Neuronal stem cell (in vitro differentiated cells): ENCODE data around the gene OCA2.

Source experiments
- DNase-seq: peaks from one replicate; pipeline ENCODE4 v3.0.0-alpha.2; 2013; ENCODE audit warnings: low spot score
- H2AFZ ChIP-seq: one replicate; pipeline ENCODE4 v1.6.1; 2013; ENCODE audit warnings: mild to moderate bottlenecking, low read length, inconsistent platforms
- H2AK5ac ChIP-seq: 2 replicates; pipeline ENCODE4 v1.6.1; 2013; ENCODE audit warnings: low read depth, mild to moderate bottlenecking, inconsistent platforms, low read length, moderate library complexity, mixed read lengths
- H2BK120ac ChIP-seq: 2 replicates; pipeline ENCODE4 v1.6.1; 2013; ENCODE audit warnings: low read depth, mild to moderate bottlenecking, inconsistent platforms, low read length, moderate library complexity, mixed read lengths
- H2BK12ac ChIP-seq: one replicate; pipeline ENCODE4 v1.6.1; 2013; ENCODE audit warnings: low read length, inconsistent platforms
- H2BK15ac ChIP-seq: 2 replicates; pipeline ENCODE4 v1.6.1; 2013; ENCODE audit warnings: mild to moderate bottlenecking, low read length, inconsistent platforms, mixed read lengths
- H2BK5ac ChIP-seq: one replicate; pipeline ENCODE4 v1.6.1; 2013; ENCODE audit warnings: inconsistent platforms, mild to moderate bottlenecking, low read length, moderate library complexity
- H3K14ac ChIP-seq: one replicate; pipeline ENCODE4 v1.6.1; 2013; ENCODE audit warnings: low read length, inconsistent platforms
- H3K18ac ChIP-seq: 2 replicates; pipeline ENCODE4 v1.6.1; 2013; ENCODE audit warnings: low read length, inconsistent platforms
- H3K23ac ChIP-seq: 2 replicates; pipeline ENCODE4 v1.6.1; 2013; ENCODE audit warnings: low read depth, mild to moderate bottlenecking, mixed read lengths, low read length, inconsistent platforms; ENCODE audit not compliant: poor library complexity
- H3K27ac ChIP-seq: replicated peaks from 3 replicates; pipeline ENCODE4 v1.5.1; 2013; ENCODE audit warnings: low read length, inconsistent platforms
- H3K27me3 ChIP-seq, 3 experiments: 2 replicates each; pipeline ENCODE4 v1.6.1; 2013; ENCODE audit warnings: low read length in 3 of 3, mild to moderate bottlenecking in 2 of 3, inconsistent platforms in 1 of 3, low read depth in 1 of 3, mixed read lengths in 1 of 3, moderate library complexity in 1 of 3; ENCODE audit not compliant: control insufficient read depth in 3 of 3, insufficient read depth in 3 of 3
- H3K36me3 ChIP-seq, 2 donors: replicated peaks in 1 of 2; 2 replicates each; pipeline ENCODE4 v1.6.1; 2013; ENCODE audit warnings: low read length in 2 of 2; ENCODE audit not compliant: control insufficient read depth in 2 of 2, insufficient read depth in 2 of 2
- H3K4ac ChIP-seq: 2 replicates; pipeline ENCODE4 v1.6.1; 2013; ENCODE audit warnings: inconsistent platforms, mild to moderate bottlenecking, low read length, moderate library complexity
- H3K4me1 ChIP-seq, 2 donors: 1 replicate in 1 of 2; 2 replicates in 1 of 2; pipeline ENCODE4 v1.6.1; 2013; ENCODE audit warnings: low read length in 2 of 2, low read depth in 1 of 2; ENCODE audit not compliant: control insufficient read depth in 2 of 2, insufficient read depth in 1 of 2
- H3K4me2 ChIP-seq: one replicate; pipeline ENCODE4 v1.6.1; 2013; ENCODE audit warnings: mild to moderate bottlenecking, low read length, inconsistent platforms; ENCODE audit not compliant: insufficient read depth, poor library complexity, severe bottlenecking
- H3K4me3 ChIP-seq, 2 donors: 2 replicates each; pipeline ENCODE4 v1.5.1; 2013; ENCODE audit warnings: low read length in 2 of 2, mild to moderate bottlenecking in 2 of 2, inconsistent platforms in 1 of 2, moderate library complexity in 1 of 2
- H3K79me1 ChIP-seq: one replicate; pipeline ENCODE4 v1.6.1; 2013; ENCODE audit warnings: low read depth, mild to moderate bottlenecking, inconsistent platforms, low read length, moderate library complexity
- H3K9ac ChIP-seq: one replicate; pipeline ENCODE4 v1.6.1; 2013; ENCODE audit warnings: mild to moderate bottlenecking, low read depth, low read length, inconsistent platforms; ENCODE audit not compliant: poor library complexity
- H3K9me3 ChIP-seq, 2 donors: replicated peaks in 1 of 2; 2 replicates each; pipeline versions ENCODE3 to v1.6.1; 2013; ENCODE audit warnings: low read length in 2 of 2, mild to moderate bottlenecking in 2 of 2, inconsistent platforms in 1 of 2, low read depth in 1 of 2, mixed read lengths in 1 of 2, moderate library complexity in 1 of 2; ENCODE audit not compliant: control insufficient read depth in 2 of 2, insufficient read depth in 1 of 2
- H4K8ac ChIP-seq: one replicate; pipeline ENCODE4 v1.6.1; 2013; ENCODE audit warnings: low read depth, mild to moderate bottlenecking, inconsistent platforms, low read length, moderate library complexity
- H4K91ac ChIP-seq: one replicate; pipeline ENCODE4 v1.6.1; 2013; ENCODE audit warnings: low read length, low read depth, mild to moderate bottlenecking, inconsistent platforms; ENCODE audit not compliant: poor library complexity
- WGBS, 2 donors: extraction: QIAGEN DNeasy Blood & Tissue Kit; methylation state at CpG; one replicate each; pipeline ENCODE4 v1.1.7; 2013; ENCODE audit warnings: missing lambda C conversion rate in 2 of 2, mixed read lengths in 1 of 2; ENCODE audit not compliant: insufficient read length in 2 of 2, insufficient replicate concordance in 1 of 2; ENCODE audit errors: extremely low coverage in 2 of 2; 5-methylcytosine and 5-hydroxymethylcytosine counted together

The OCA2 gene

GRCh38 chr15:28030801-28031200 is 68.3 kb downstream of the OCA2 start:
- H3K4me1 ChIP-seq = peaks cover 0 to 2% of the 10 kb centered on the region in 2 donors
- H3K36me3 ChIP-seq = no peaks in the 10 kb centered on the region
- no peak overlapping the region for H4K91ac ChIP-seq
- no peak overlapping the region for H2AK5ac ChIP-seq
- no peak overlapping the region for H2BK120ac ChIP-seq
- H3K79me1 ChIP-seq = no peaks in the 10 kb centered on the region
- no peak overlapping the region for H2BK5ac ChIP-seq
- no CpG with 5 or more reads among the region's 2 CpGs for whole genome bisulfite sequencing, 2 donors
- H3K27ac ChIP-seq = no peak overlapping the region
- no peak overlapping the region for H3K4me2 ChIP-seq
- H3K4me3 ChIP-seq = no peak overlapping the region
- H3K18ac ChIP-seq = no peak overlapping the region
- no peak overlapping the region for H2BK12ac ChIP-seq
- no peak for DNase-seq
- no peak overlapping the region for H2BK15ac ChIP-seq
- H3K9ac ChIP-seq = no peak overlapping the region
- no peak overlapping the region for H4K8ac ChIP-seq
- no peak overlapping the region for H3K4ac ChIP-seq
- H3K14ac ChIP-seq = no peak overlapping the region
- no peak overlapping the region for H2AFZ ChIP-seq
- no peak overlapping the region for H3K23ac ChIP-seq
- no peaks in the 10 kb centered on the region for H3K9me3 ChIP-seq
- no peaks in the 10 kb centered on the region for H3K27me3 ChIP-seq

GRCh38 chr15:28027714-28028076 is 71.4 kb downstream of the OCA2 start:
- peaks cover 0 to 2% of the 10 kb centered on the region in 2 donors for H3K4me1 ChIP-seq
- H3K27me3 ChIP-seq = peaks cover 0 to 17% (median 0%) of the 10 kb centered on the region in 3 experiments
- no peak overlapping the region for H2BK120ac ChIP-seq
- no CpG with 5 or more reads among the region's 12 CpGs for WGBS, 2 donors
- H3K18ac ChIP-seq = no peak overlapping the region
- no peak overlapping the region for H2BK5ac ChIP-seq
- H2AK5ac ChIP-seq = no peak overlapping the region
- no peak overlapping the region for H2BK12ac ChIP-seq
- no peak overlapping the region for H2BK15ac ChIP-seq
- no peaks in the 10 kb centered on the region for H3K36me3 ChIP-seq
- H3K9ac ChIP-seq = no peak overlapping the region
- H3K4me3 ChIP-seq = no peak overlapping the region
- no peaks in the 10 kb centered on the region for H3K9me3 ChIP-seq
- H3K79me1 ChIP-seq = no peaks in the 10 kb centered on the region
- no peak overlapping the region for H3K23ac ChIP-seq
- H3K14ac ChIP-seq = no peak overlapping the region
- no peak overlapping the region for H4K91ac ChIP-seq
- no peak overlapping the region for H2AFZ ChIP-seq
- no peak overlapping the region for H3K27ac ChIP-seq
- H3K4ac ChIP-seq = no peak overlapping the region
- no peak overlapping the region for H3K4me2 ChIP-seq
- H4K8ac ChIP-seq = no peak overlapping the region
- DNase-seq = no peak

DNA sequence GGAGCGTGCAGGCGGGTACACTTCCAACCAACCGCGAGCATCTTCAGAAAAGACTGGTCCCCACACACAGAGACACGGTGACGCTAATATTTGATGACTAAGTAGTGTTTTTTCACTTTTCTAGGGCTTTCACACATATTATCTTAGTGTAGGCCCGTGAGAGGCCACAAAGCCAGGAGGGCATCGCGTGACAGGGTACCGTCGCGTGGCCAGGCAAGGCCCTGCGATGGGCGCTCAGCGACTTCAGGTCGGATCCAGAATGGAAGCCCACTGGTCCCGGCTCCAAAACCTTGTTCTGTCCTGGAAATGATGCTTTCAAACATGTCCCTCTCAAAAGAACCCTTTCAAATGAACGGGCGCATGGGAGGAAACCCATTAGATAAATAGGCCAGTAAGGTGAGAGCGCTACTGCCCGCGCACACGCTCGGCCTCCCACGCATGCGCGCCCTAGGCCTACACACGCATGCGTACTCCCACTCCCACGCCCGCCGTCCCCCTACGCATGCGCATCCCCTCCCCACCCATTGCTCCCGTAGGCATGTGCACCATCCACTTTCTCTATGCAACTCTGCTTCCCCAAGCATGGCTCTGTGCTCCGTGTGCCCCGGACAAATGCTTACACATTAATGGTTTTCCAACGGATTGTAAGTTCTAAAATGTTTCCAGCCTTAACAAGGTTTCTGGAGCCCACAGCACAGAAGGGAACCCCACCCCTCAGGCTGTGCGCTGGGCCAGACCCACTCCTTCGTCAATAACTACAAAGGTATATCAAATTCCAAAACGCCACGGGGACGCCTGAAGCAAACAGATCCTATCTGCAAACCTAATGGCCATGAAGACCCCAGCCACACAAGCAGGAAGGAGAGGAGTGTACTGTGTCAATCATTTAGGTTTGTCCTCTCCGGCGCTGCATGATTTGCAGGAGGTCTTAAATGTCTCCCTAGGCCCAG is 72.1 kb downstream of the OCA2 start:
- Histone ChIP-seq H2BK15ac (no peak overlapping the region), H3K4me1 (peaks cover 0 to 2% of the 10 kb centered on the region in 2 donors), H3K4me2 (no peak overlapping the region), H3K4me3 (no peak overlapping the region), H3K27ac (no peak overlapping the region), H2BK5ac (no peak overlapping the region), H3K36me3 (no peaks in the 10 kb centered on the region), H4K8ac (no peak overlapping the region), H3K14ac (no peak overlapping the region), H3K27me3 (peaks cover 0 to 17% (median 0%) of the 10 kb centered on the region in 3 experiments), H3K23ac (peak overlapping the region; percentile 47), H3K79me1 (no peaks in the 10 kb centered on the region), H2AK5ac (no peak overlapping the region), H3K9me3 (no peaks in the 10 kb centered on the region), H3K9ac (no peak overlapping the region), H3K18ac (peak overlapping the region; percentile 63), H2AFZ (no peak overlapping the region), H3K4ac (no peak overlapping the region), H2BK12ac (no peak overlapping the region), H4K91ac (no peak overlapping the region), H2BK120ac (no peak overlapping the region)
- DNase-seq = no peak
- WGBS, 2 donors = no CpG with 5 or more reads among the region's 45 CpGs

DNA sequence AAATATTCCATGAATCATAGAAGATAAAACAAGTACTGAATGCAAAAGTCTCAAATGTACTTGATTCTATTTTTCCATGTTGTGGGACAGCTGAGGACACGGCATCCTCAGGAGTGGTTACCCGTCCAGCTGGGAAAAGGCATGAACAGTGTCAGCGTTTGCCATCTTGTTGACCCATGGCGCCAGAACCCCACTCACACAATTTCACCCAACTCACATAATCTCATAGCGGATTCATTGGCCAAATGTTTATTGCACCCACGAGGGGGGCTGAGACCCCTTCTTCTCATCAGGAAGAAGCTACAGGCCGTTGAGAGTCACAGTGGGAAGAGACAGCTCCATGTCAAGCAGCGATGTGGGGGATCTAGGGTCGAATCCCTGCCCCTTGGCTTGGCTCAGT is 72.9 kb downstream of the OCA2 start:
- Histone ChIP-seq H3K4me3 (no peak overlapping the region), H3K36me3 (no peaks in the 10 kb centered on the region), H4K91ac (no peak overlapping the region), H3K4ac (no peak overlapping the region), H3K9ac (no peak overlapping the region), H2BK15ac (no peak overlapping the region), H3K9me3 (no peaks in the 10 kb centered on the region), H3K27me3 (peaks cover 0 to 17% (median 0%) of the 10 kb centered on the region in 3 experiments), H3K18ac (no peak overlapping the region), H2AFZ (no peak overlapping the region), H2BK120ac (no peak overlapping the region), H3K14ac (no peak overlapping the region), H4K8ac (no peak overlapping the region), H3K4me1 (peaks cover 0 to 2% of the 10 kb centered on the region in 2 donors), H2BK5ac (no peak overlapping the region), H2BK12ac (no peak overlapping the region), H3K4me2 (no peak overlapping the region), H3K23ac (no peak overlapping the region), H3K79me1 (no peaks in the 10 kb centered on the region), H3K27ac (no peak overlapping the region), H2AK5ac (no peak overlapping the region)
- WGBS, 2 donors = no CpG with 5 or more reads among the region's 9 CpGs
- no peak for DNase-seq
